K562 (cell line): ENCODE results near the gene ALK. TPM values are rescaled to one million over a fixed set of nuclear protein-coding genes. Genes with fewer than 3 reads are reported as not detected.

ENCODE experiments used
- ATF7 ChIP-seq: fragments of 450-650 bp; IDR thresholded peaks from 2 replicates; pipeline ENCODE4 v1.7.1; 2014; ENCODE audit warnings: mild to moderate bottlenecking, moderate library complexity
- CBX3 ChIP-seq, 2 experiments: IDR thresholded peaks; 1 replicate in 1 of 2; 2 replicates in 1 of 2; pipeline ENCODE4 v1.6.1; 2012; ENCODE audit warnings: inconsistent platforms in 2 of 2, low read length in 2 of 2, borderline replicate concordance in 1 of 2, control low read depth in 1 of 2
- CHD4 ChIP-seq: fragments of 200-600 bp; sonication (generic); IDR thresholded peaks from 3 replicates; pipeline ENCODE4 v1.6.1; 2012; ENCODE audit warnings: low read depth, mild to moderate bottlenecking, mixed read lengths, low read length, inconsistent platforms; ENCODE audit not compliant: insufficient read depth, insufficient replicate concordance, poor library complexity, severe bottlenecking
- MBD2 ChIP-seq: sonication (generic); IDR thresholded peaks from 2 replicates; pipeline ENCODE4 v1.6.1; 2016; ENCODE audit warnings: low read depth, borderline replicate concordance
- TAF7 ChIP-seq: fragments of 450-650 bp; IDR thresholded peaks from 2 replicates; pipeline ENCODE4 v1.6.1; 2016; ENCODE audit warnings: missing genetic modification characterization, missing compliant biosample characterization
- polyA plus RNA-seq, 8 experiments: library from polyadenylated mRNA; depleted of rRNA in 4 of 8; stranded (reverse) in 5 of 8; unstranded in 3 of 8; fragments of >200 nt; fragmentation: Nextera tagmentation in 2 of 8; fragmentation: Illumina TruSeq in 1 of 8; extraction: Ambion mirVana in 2 of 8; extraction: Trizol in 1 of 8; gene quantifications; 2 replicates each; pipeline versions ENCODE4 v1.2.1 to v1.2.3, GENCODE V29; 2011 to 2014; ENCODE audit warnings: inconsistent platforms in 1 of 8, missing spikeins in 1 of 8
- total RNA-seq, 7 experiments: library from RNA; depleted of rRNA in 6 of 7; stranded (reverse); fragments of >200 nt in 6 of 7; fragmentation: Illumina TruSeq in 2 of 7; extraction: Trizol in 2 of 7; gene quantifications; 2 replicates each; pipeline versions ENCODE4 v1.2.1 to v1.2.3, GENCODE V29; 2011 to 2021; ENCODE audit warnings: low replicate concordance in 1 of 7
- TF ChIP-seq, protein P1 (sequence below), 2 experiments: fragments of 450-650 bp in 1 of 2; sonication (generic) in 1 of 2; formaldehyde crosslinking in 1 of 2; IDR thresholded peaks; 2 replicates each; pipeline versions ENCODE4 v1.7.1 to v1.9.0; 2016 to 2022; ENCODE audit warnings: inconsistent platforms in 1 of 2, mild to moderate bottlenecking in 1 of 2, missing genetic modification reagents in 1 of 2
- TF ChIP-seq, protein P2 (sequence below): fragments of 200-600 bp; sonication (generic); IDR thresholded peaks from one replicate; pipeline ENCODE4 v1.6.1; 2012; ENCODE audit warnings: mild to moderate bottlenecking, low read depth, low read length, inconsistent platforms

ALK gene
- total and polyA plus RNA-seq, 9 of the 15 experiments (the other 6 are each of a cell fraction or from before 2014, with no cell fraction given), result not detected

DNA sequence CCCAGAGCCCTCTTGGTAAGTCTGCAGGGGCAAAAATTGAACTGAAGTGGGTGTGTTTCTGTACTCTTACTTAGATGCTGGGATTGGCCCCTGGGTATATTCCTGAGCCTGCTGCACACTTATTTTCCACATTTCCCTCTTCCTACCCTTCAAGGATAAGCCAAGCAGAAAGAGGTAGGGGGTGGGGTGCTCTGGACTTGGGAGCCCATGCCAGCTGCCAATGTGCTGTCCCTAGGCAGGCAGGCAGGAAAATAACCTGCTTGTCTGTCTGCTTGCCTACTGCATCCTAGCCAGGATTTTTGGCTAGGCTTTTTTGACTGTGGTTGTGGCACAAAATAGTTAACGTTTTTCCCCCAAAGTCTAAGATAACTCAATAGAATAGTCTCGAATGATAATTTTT lies 234.3 kb downstream of the ALK start (continued):
- TF ChIP-seq, protein P1, sequence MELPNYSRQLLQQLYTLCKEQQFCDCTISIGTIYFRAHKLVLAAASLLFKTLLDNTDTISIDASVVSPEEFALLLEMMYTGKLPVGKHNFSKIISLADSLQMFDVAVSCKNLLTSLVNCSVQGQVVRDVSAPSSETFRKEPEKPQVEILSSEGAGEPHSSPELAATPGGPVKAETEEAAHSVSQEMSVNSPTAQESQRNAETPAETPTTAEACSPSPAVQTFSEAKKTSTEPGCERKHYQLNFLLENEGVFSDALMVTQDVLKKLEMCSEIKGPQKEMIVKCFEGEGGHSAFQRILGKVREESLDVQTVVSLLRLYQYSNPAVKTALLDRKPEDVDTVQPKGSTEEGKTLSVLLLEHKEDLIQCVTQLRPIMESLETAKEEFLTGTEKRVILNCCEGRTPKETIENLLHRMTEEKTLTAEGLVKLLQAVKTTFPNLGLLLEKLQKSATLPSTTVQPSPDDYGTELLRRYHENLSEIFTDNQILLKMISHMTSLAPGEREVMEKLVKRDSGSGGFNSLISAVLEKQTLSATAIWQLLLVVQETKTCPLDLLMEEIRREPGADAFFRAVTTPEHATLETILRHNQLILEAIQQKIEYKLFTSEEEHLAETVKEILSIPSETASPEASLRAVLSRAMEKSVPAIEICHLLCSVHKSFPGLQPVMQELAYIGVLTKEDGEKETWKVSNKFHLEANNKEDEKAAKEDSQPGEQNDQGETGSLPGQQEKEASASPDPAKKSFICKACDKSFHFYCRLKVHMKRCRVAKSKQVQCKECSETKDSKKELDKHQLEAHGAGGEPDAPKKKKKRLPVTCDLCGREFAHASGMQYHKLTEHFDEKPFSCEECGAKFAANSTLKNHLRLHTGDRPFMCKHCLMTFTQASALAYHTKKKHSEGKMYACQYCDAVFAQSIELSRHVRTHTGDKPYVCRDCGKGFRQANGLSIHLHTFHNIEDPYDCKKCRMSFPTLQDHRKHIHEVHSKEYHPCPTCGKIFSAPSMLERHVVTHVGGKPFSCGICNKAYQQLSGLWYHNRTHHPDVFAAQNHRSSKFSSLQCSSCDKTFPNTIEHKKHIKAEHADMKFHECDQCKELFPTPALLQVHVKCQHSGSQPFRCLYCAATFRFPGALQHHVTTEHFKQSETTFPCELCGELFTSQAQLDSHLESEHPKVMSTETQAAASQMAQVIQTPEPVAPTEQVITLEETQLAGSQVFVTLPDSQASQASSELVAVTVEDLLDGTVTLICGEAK (IDR thresholded peaks at IDR 0.05), result no peak
- TF ChIP-seq, protein P1 (CRISPR knock-in tag; IDR thresholded peaks at IDR 0.05), result no peak
- TF ChIP-seq TAF7 (tag), result no peak
- TF ChIP-seq ATF7, result no peak
- no peak for TF ChIP-seq MBD2
- TF ChIP-seq, protein P2, sequence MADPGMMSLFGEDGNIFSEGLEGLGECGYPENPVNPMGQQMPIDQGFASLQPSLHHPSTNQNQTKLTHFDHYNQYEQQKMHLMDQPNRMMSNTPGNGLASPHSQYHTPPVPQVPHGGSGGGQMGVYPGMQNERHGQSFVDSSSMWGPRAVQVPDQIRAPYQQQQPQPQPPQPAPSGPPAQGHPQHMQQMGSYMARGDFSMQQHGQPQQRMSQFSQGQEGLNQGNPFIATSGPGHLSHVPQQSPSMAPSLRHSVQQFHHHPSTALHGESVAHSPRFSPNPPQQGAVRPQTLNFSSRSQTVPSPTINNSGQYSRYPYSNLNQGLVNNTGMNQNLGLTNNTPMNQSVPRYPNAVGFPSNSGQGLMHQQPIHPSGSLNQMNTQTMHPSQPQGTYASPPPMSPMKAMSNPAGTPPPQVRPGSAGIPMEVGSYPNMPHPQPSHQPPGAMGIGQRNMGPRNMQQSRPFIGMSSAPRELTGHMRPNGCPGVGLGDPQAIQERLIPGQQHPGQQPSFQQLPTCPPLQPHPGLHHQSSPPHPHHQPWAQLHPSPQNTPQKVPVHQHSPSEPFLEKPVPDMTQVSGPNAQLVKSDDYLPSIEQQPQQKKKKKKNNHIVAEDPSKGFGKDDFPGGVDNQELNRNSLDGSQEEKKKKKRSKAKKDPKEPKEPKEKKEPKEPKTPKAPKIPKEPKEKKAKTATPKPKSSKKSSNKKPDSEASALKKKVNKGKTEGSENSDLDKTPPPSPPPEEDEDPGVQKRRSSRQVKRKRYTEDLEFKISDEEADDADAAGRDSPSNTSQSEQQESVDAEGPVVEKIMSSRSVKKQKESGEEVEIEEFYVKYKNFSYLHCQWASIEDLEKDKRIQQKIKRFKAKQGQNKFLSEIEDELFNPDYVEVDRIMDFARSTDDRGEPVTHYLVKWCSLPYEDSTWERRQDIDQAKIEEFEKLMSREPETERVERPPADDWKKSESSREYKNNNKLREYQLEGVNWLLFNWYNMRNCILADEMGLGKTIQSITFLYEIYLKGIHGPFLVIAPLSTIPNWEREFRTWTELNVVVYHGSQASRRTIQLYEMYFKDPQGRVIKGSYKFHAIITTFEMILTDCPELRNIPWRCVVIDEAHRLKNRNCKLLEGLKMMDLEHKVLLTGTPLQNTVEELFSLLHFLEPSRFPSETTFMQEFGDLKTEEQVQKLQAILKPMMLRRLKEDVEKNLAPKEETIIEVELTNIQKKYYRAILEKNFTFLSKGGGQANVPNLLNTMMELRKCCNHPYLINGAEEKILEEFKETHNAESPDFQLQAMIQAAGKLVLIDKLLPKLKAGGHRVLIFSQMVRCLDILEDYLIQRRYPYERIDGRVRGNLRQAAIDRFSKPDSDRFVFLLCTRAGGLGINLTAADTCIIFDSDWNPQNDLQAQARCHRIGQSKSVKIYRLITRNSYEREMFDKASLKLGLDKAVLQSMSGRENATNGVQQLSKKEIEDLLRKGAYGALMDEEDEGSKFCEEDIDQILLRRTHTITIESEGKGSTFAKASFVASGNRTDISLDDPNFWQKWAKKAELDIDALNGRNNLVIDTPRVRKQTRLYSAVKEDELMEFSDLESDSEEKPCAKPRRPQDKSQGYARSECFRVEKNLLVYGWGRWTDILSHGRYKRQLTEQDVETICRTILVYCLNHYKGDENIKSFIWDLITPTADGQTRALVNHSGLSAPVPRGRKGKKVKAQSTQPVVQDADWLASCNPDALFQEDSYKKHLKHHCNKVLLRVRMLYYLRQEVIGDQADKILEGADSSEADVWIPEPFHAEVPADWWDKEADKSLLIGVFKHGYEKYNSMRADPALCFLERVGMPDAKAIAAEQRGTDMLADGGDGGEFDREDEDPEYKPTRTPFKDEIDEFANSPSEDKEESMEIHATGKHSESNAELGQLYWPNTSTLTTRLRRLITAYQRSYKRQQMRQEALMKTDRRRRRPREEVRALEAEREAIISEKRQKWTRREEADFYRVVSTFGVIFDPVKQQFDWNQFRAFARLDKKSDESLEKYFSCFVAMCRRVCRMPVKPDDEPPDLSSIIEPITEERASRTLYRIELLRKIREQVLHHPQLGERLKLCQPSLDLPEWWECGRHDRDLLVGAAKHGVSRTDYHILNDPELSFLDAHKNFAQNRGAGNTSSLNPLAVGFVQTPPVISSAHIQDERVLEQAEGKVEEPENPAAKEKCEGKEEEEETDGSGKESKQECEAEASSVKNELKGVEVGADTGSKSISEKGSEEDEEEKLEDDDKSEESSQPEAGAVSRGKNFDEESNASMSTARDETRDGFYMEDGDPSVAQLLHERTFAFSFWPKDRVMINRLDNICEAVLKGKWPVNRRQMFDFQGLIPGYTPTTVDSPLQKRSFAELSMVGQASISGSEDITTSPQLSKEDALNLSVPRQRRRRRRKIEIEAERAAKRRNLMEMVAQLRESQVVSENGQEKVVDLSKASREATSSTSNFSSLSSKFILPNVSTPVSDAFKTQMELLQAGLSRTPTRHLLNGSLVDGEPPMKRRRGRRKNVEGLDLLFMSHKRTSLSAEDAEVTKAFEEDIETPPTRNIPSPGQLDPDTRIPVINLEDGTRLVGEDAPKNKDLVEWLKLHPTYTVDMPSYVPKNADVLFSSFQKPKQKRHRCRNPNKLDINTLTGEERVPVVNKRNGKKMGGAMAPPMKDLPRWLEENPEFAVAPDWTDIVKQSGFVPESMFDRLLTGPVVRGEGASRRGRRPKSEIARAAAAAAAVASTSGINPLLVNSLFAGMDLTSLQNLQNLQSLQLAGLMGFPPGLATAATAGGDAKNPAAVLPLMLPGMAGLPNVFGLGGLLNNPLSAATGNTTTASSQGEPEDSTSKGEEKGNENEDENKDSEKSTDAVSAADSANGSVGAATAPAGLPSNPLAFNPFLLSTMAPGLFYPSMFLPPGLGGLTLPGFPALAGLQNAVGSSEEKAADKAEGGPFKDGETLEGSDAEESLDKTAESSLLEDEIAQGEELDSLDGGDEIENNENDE, result no peak
- TF ChIP-seq CBX3 (IDR thresholded peaks at IDR 0.05; ENCODE audit: borderline replicate concordance in 1 of 2, low read length in 2 of 2), result no peak
- no peak for TF ChIP-seq CHD4
